ENCODE results near the gene MAU2. TPM values are rescaled to one million over a fixed set of nuclear protein-coding genes. Genes with fewer than 3 reads are reported as not detected.
"Not testable (repeated sequence)": the region's sequence is repeated elsewhere in the genome, so short reads cannot be mapped to it uniquely, and the experiment has no call there.

The MAU2 gene
- total RNA-seq, 2 experiments from 2014 or later, result 67.0 to 67.4 TPM

- ATAC-seq (no peak), DNase-seq (no peak)
- no peaks in the 10 kb centered on the region for H3K27me3 Mint-ChIP-seq (ENCODE audit: low read depth)
- H3K36me3 Mint-ChIP-seq (ENCODE audit: low read depth), result peaks cover 27% of the 10 kb centered on the region
- no peak overlapping the region for H3K27ac Mint-ChIP-seq
- CTCF ChIA-PET, result interaction anchor here (1.1 kb wide), 1 partner anchor 47 kb away, joined by 3 read pairs; no protein-coding TSS in a partner anchor
- POLR2A ChIA-PET, result no interaction called here
- H3K4me3 Mint-ChIP-seq, result no peak overlapping the region
- H3K4me1 Mint-ChIP-seq (ENCODE audit: low read depth), result no peaks in the 10 kb centered on the region
- H3K9me3 Mint-ChIP-seq (ENCODE audit: insufficient read depth), result no peaks in the 10 kb centered on the region
These were observed 17.5 kb downstream of the MAU2 start for GRCh38 chr19:19338082-19338481.

DNA sequence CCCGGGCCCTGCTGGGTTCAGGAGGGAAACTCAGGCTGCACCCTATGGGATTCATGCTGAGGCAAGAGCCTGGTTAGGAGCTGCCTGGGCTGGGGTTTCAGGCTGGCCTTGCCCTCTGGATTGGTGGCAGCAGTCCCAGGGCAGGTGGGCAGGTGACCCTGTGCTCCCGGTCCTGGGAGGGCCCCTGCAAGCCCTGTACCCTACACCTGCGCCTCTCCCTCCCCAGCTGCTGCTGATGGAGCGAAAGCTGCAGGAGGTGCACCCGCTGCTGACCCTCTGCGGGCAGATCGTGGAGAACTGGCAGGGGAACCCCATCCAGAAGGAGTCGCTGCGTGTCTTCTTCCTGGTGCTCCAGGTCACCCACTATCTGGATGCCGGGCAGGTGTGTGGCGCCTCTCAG lies 20.4 kb downstream of the MAU2 start:
- Mint-ChIP-seq H3K27ac (no peak overlapping the region), H3K36me3 (ENCODE audit: low read depth) (peaks cover 34% of the 10 kb centered on the region), H3K9me3 (ENCODE audit: insufficient read depth) (no peaks in the 10 kb centered on the region), H3K27me3 (ENCODE audit: low read depth) (no peaks in the 10 kb centered on the region), H3K4me3 (no peak overlapping the region), H3K4me1 (ENCODE audit: low read depth) (no peaks in the 10 kb centered on the region)
- CTCF ChIA-PET, result interaction anchor here (1.2 kb wide), 1 partner anchor 155 kb away, joined by 3 read pairs; no protein-coding TSS in a partner anchor
- DNase-seq, result no peak
- POLR2A ChIA-PET, result no interaction called here
- ATAC-seq, result no peak

GRCh38 chr19:19342086-19343015 lies 21.7 kb downstream of the MAU2 start:
- ChIA-PET POLR2A (no interaction called here), CTCF (no interaction called here)
- Mint-ChIP-seq H3K36me3 (ENCODE audit: low read depth) (peaks cover 40% of the 10 kb centered on the region), H3K4me3 (no peak overlapping the region), H3K4me1 (ENCODE audit: low read depth) (no peaks in the 10 kb centered on the region), H3K27me3 (ENCODE audit: low read depth) (no peaks in the 10 kb centered on the region), H3K27ac (no peak overlapping the region), H3K9me3 (ENCODE audit: insufficient read depth) (no peaks in the 10 kb centered on the region)
- no peak for DNase-seq
- no peak for ATAC-seq

- H3K36me3 Mint-ChIP-seq (ENCODE audit: low read depth), result peaks cover 39% of the 10 kb centered on the region
- no peaks in the 10 kb centered on the region for H3K4me1 Mint-ChIP-seq (ENCODE audit: low read depth)
- ChIA-PET CTCF (no interaction called here), POLR2A (no interaction called here)
- DNase-seq (no peak), ATAC-seq (no peak)
- H3K27ac Mint-ChIP-seq, result no peak overlapping the region
- H3K4me3 Mint-ChIP-seq, result no peak overlapping the region
- H3K9me3 Mint-ChIP-seq (ENCODE audit: insufficient read depth), result no peaks in the 10 kb centered on the region
- H3K27me3 Mint-ChIP-seq (ENCODE audit: low read depth), result no peaks in the 10 kb centered on the region
These were observed 22.4 kb downstream of the MAU2 start for GRCh38 chr19:19343016-19343362.

DNA sequence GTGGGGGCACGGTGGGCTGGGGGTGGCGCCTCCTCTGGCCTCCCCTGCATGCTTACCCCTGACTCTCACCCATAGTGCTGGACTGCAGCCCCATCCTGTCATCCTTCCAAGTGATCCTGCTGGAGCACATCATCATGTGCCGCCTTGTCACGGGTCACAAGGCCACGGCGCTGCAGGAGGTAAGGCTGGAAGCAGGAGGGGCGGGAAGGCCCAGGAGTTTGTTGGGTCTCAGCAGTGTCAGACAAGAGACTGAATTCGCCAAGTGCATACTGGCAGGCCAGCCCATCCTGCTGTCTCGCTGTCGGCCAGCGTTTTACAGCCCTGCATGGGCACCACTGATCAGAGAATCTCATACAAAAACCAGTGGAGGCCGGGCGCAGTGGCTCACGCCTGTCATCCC lies 23.1 kb downstream of the MAU2 start:
- ATAC-seq (no peak), DNase-seq (no peak)
- no peak overlapping the region for H3K4me3 Mint-ChIP-seq
- ChIA-PET CTCF (no interaction called here), POLR2A (no interaction called here)
- H3K9me3 Mint-ChIP-seq (ENCODE audit: insufficient read depth), result no peaks in the 10 kb centered on the region
- H3K27ac Mint-ChIP-seq, result no peak overlapping the region
- H3K4me1 Mint-ChIP-seq (ENCODE audit: low read depth), result no peaks in the 10 kb centered on the region
- peaks cover 34% of the 10 kb centered on the region for H3K36me3 Mint-ChIP-seq (ENCODE audit: low read depth)
- no peaks in the 10 kb centered on the region for H3K27me3 Mint-ChIP-seq (ENCODE audit: low read depth)

GRCh38 chr19:19345232-19345631 lies 24.6 kb downstream of the MAU2 start:
- H3K36me3 Mint-ChIP-seq (ENCODE audit: low read depth), result peaks cover 41% of the 10 kb centered on the region
- H3K27me3 Mint-ChIP-seq (ENCODE audit: low read depth), result no peaks in the 10 kb centered on the region
- no peaks in the 10 kb centered on the region for H3K4me1 Mint-ChIP-seq (ENCODE audit: low read depth)
- H3K4me3 Mint-ChIP-seq, result no peak overlapping the region
- ATAC-seq (no peak), DNase-seq (no peak)
- ChIA-PET POLR2A (no interaction called here), CTCF (no interaction called here)
- H3K27ac Mint-ChIP-seq, result no peak overlapping the region
- H3K9me3 Mint-ChIP-seq (ENCODE audit: insufficient read depth), result no peaks in the 10 kb centered on the region

DNA sequence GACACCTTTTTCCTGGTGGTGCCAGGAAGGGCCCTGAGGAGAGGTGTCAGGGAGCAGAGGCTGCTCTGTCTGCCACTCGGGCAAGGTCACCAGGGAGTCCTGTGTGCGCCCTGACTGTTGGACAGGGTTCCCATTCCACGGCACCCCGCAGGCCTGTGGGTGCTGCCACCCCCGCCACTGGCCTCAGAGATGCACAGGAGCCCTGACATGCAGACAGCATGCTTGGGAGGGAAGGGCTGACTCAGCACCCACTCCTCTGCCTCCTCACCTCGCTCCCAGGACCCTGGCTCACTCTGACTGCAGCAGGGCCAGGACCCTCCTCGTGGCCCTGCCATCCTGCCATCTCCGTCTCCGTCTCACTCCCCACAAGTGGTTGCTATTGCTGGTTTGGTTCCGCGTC lies 25.3 kb downstream of the MAU2 start:
- H3K4me3 Mint-ChIP-seq, result no peak overlapping the region
- H3K4me1 Mint-ChIP-seq (ENCODE audit: low read depth), result no peaks in the 10 kb centered on the region
- H3K9me3 Mint-ChIP-seq (ENCODE audit: insufficient read depth), result no peaks in the 10 kb centered on the region
- H3K27me3 Mint-ChIP-seq (ENCODE audit: low read depth), result no peaks in the 10 kb centered on the region
- CTCF ChIA-PET, result no interaction called here
- H3K27ac Mint-ChIP-seq, result no peak overlapping the region
- DNase-seq, result no peak
- POLR2A ChIA-PET, result no interaction called here
- H3K36me3 Mint-ChIP-seq (ENCODE audit: low read depth), result peaks cover 43% of the 10 kb centered on the region
- ATAC-seq, result no peak

GRCh38 chr19:19347401-19348110 lies 26.9 kb downstream of the MAU2 start:
- CTCF ChIA-PET, result no interaction called here
- no peak overlapping the region for H3K4me3 Mint-ChIP-seq
- H3K4me1 Mint-ChIP-seq (ENCODE audit: low read depth), result no peaks in the 10 kb centered on the region
- H3K9me3 Mint-ChIP-seq (ENCODE audit: insufficient read depth), result no peaks in the 10 kb centered on the region
- POLR2A ChIA-PET, result interaction anchor here (1.6 kb wide), 1 partner anchor 9 kb away, joined by 3 read pairs; no protein-coding TSS in a partner anchor
- H3K27me3 Mint-ChIP-seq (ENCODE audit: low read depth), result no peaks in the 10 kb centered on the region
- no peak overlapping the region for H3K27ac Mint-ChIP-seq
- DNase-seq, result no peak
- H3K36me3 Mint-ChIP-seq (ENCODE audit: low read depth), result peaks cover 43% of the 10 kb centered on the region
- ATAC-seq, result no peak

GRCh38 chr19:19348266-19348665 lies 27.6 kb downstream of the MAU2 start:
- no peaks in the 10 kb centered on the region for H3K9me3 Mint-ChIP-seq (ENCODE audit: insufficient read depth)
- no peak overlapping the region for H3K4me3 Mint-ChIP-seq
- H3K36me3 Mint-ChIP-seq (ENCODE audit: low read depth), result peaks cover 41% of the 10 kb centered on the region

DNA sequence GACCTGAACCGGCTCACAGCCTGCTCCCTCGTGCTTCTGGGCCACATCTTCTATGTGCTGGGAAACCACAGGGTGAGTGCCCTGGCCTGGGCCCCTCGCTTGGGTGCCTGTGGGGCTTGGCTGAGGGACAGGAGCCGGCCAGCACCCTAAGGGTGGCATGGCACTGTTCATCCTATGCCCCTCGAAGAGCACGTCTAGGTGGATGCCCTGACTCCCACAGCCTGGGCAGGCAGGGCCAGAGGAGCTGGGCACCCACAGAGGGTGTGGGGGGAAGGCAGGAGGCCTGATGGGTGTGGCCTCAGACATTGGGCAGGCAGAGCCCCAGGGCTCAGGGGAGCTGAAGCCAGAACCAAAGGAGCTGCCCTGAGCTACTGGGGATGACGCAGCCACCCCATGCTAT lies 28.7 kb downstream of the MAU2 start:
- DNase-seq (no peak), ATAC-seq (no peak)
- ChIA-PET CTCF (no interaction called here), POLR2A (no interaction called here)
- no peaks in the 10 kb centered on the region for H3K27me3 Mint-ChIP-seq (ENCODE audit: low read depth)
- no peak overlapping the region for H3K27ac Mint-ChIP-seq
- H3K36me3 Mint-ChIP-seq (ENCODE audit: low read depth), result peaks cover 43% of the 10 kb centered on the region
- H3K9me3 Mint-ChIP-seq (ENCODE audit: insufficient read depth), result no peaks in the 10 kb centered on the region
- no peak overlapping the region for H3K4me3 Mint-ChIP-seq
- no peaks in the 10 kb centered on the region for H3K4me1 Mint-ChIP-seq (ENCODE audit: low read depth)

More at GRCh38 chr19:19348266-19348665, 27.6 kb downstream of the MAU2 start:
- ChIA-PET CTCF (no interaction called here), POLR2A (interaction anchor here (1.6 kb wide), 1 partner anchor 8 kb away, joined by 3 read pairs; no protein-coding TSS in a partner anchor)
- H3K27ac Mint-ChIP-seq, result no peak overlapping the region
- ATAC-seq (no peak), DNase-seq (no peak)
- no peaks in the 10 kb centered on the region for H3K27me3 Mint-ChIP-seq (ENCODE audit: low read depth)
- no peaks in the 10 kb centered on the region for H3K4me1 Mint-ChIP-seq (ENCODE audit: low read depth)

- H3K4me3 Mint-ChIP-seq; H3K27me3 Mint-ChIP-seq (ENCODE audit: low read depth); DNase-seq; H3K4me1 Mint-ChIP-seq (ENCODE audit: low read depth); H3K9me3 Mint-ChIP-seq (ENCODE audit: insufficient read depth); H3K27ac Mint-ChIP-seq; ATAC-seq: not testable (repeated sequence)
- ChIA-PET POLR2A (interaction anchor here (1.1 to 1.2 kb wide), 2 partner anchors 13 to 165 kb away, joined by 3 to 4 read pairs; partner anchors contain the start of genes NDUFA13 and TSSK6), CTCF (interaction anchor here (1.0 kb wide), 1 partner anchor 11 kb away, joined by 4 read pairs; no protein-coding TSS in a partner anchor)
- peaks cover 38% of the 10 kb centered on the region for H3K36me3 Mint-ChIP-seq (ENCODE audit: low read depth)
These were observed 30.1 kb downstream of the MAU2 start for GRCh38 chr19:19350756-19351155.

- DNase-seq, result no peak
- ChIA-PET POLR2A (interaction anchor here (0.6 to 0.7 kb wide), 2 partner anchors 22 to 721 kb away, joined by 3 read pairs; no protein-coding TSS in a partner anchor), CTCF (interaction anchor here (1.2 kb wide), 1 partner anchor 9 kb away, joined by 4 read pairs; no protein-coding TSS in a partner anchor)
- Mint-ChIP-seq H3K4me3 (no peak overlapping the region), H3K36me3 (ENCODE audit: low read depth) (peaks cover 33% of the 10 kb centered on the region), H3K9me3 (ENCODE audit: insufficient read depth) (no peaks in the 10 kb centered on the region), H3K4me1 (ENCODE audit: low read depth) (peaks cover 2% of the 10 kb centered on the region), H3K27me3 (ENCODE audit: low read depth) (no peaks in the 10 kb centered on the region), H3K27ac (no peak overlapping the region)
- no peak for ATAC-seq
These were observed 32.2 kb downstream of the MAU2 start for GRCh38 chr19:19352823-19353222.
